Osteocyte (in vitro differentiated cells): ENCODE data around the gene GPRIN2. TPM values are rescaled to one million over a fixed set of nuclear protein-coding genes. Genes with fewer than 3 reads are reported as not detected.
A peak's percentile ranks its signal among the peaks of the same experiment; 100 is the strongest.

Source experiments
- DNase-seq: peaks from one replicate; pipeline ENCODE4 v3.0.0; 2021; ENCODE audit warnings: mixed read lengths; ENCODE audit not compliant: unreplicated experiment; ENCODE audit errors: extremely low spot score
- H3K27ac Mint-ChIP-seq: one replicate; pipeline ENCODE4 v1.8.0; 2021; ENCODE audit warnings: mild to moderate bottlenecking, mixed read lengths; ENCODE audit not compliant: unreplicated experiment
- H3K27me3 Mint-ChIP-seq: one replicate; pipeline ENCODE4 v1.8.0; 2021; ENCODE audit warnings: mixed read lengths; ENCODE audit not compliant: unreplicated experiment
- H3K36me3 Mint-ChIP-seq: one replicate; pipeline ENCODE4 v1.8.0; 2021; ENCODE audit warnings: mixed read lengths; ENCODE audit not compliant: unreplicated experiment
- H3K4me1 Mint-ChIP-seq: one replicate; pipeline ENCODE4 v1.8.0; 2021; ENCODE audit warnings: mixed read lengths; ENCODE audit not compliant: unreplicated experiment
- H3K4me3 Mint-ChIP-seq: one replicate; pipeline ENCODE4 v1.8.0; 2021; ENCODE audit warnings: mild to moderate bottlenecking, moderate library complexity, mixed read lengths; ENCODE audit not compliant: unreplicated experiment
- H3K9me3 Mint-ChIP-seq: one replicate; pipeline ENCODE4 v1.8.0; 2021; ENCODE audit warnings: mixed read lengths; ENCODE audit not compliant: unreplicated experiment
- CTCF ChIP-seq: fragments of 200-600 bp; sonication (generic); IDR thresholded peaks from 2 replicates; pipeline ENCODE4 v1.5.0; 2021; ENCODE audit warnings: antibody characterized with exemption, mild to moderate bottlenecking, moderate library complexity
- total RNA-seq: library from RNA; stranded (reverse); gene quantifications from 2 replicates; pipeline ENCODE4 v1.2.1, GENCODE V29; 2021

Gene GPRIN2
- total RNA-seq, 1 donor from 2014 or later = 2.5 TPM

GRCh38 chr10:46523119-46523961 is 33.1 kb downstream of the GPRIN2 start:
- Mint-ChIP-seq H3K36me3 (no peaks in the 10 kb centered on the region), H3K27me3 (no peaks in the 10 kb centered on the region), H3K4me3 (no peak overlapping the region), H3K4me1 (no peaks in the 10 kb centered on the region), H3K27ac (no peak overlapping the region), H3K9me3 (no peaks in the 10 kb centered on the region)
- DNase-seq = no peak
- no peak for TF ChIP-seq CTCF

DNA sequence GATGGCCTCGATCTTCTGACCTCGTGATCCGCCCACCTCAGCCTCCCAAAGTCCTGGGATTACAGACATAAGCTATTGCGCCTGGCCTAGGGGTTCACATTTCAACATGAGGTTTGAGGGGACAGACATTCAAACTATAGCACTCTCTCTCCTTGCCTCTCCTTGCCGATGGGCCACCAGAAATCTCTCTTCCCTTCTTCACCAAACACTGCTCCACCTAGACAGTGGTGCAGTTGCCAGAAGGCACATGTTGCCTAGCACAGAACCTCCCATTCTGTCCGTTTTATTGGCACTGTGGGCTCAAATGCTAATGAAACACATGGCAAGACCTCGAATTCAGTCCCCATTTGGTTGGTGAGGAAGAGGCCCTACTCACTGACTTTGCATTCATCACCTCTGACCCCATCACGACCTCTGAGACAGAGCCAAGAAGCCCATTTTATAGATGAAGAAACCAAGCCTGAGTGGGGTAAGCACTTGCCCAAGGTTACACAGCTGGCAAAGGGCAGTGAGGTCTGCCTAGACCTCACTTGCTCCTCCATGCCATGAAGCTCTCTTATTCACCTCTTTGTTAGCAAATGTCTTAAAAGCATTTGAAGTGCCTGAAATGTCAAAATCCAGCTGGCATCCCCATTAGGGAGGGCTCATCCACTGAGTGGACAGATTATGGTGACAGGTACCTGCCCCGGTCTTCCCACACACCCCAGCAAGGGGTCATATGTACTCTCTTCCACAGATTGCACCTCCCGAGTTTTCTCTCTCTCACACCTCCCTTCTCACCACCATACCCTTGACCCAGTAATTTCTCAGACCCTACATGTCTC is 34.0 kb downstream of the GPRIN2 start:
- TF ChIP-seq CTCF = no peak
- no peak for DNase-seq
- Mint-ChIP-seq H3K27ac (no peak overlapping the region), H3K9me3 (no peaks in the 10 kb centered on the region), H3K36me3 (no peaks in the 10 kb centered on the region), H3K4me1 (no peaks in the 10 kb centered on the region), H3K27me3 (no peaks in the 10 kb centered on the region), H3K4me3 (no peak overlapping the region)

DNA sequence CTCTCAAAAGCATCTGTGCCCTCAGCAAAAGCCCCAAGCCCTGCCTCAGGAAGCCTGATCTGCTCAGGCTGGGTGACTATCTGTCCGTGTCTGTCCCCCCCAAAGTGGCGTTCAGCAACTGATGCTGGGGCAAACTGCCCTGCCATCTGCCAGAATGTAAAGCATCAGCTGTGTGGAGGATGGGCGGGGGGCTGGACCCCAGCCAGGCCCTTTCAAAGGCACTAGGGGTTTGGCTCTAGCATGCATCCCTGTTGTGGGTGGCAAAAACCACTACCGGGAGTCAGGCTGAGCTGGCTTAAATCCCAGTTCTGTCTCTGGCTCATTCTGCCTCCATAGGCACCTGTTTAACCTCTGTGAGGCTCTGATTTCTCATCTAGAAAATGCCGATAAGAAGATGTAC is 35.5 kb downstream of the GPRIN2 start:
- Mint-ChIP-seq H3K9me3 (no peaks in the 10 kb centered on the region), H3K4me1 (peaks cover 7% of the 10 kb centered on the region), H3K27me3 (no peaks in the 10 kb centered on the region), H3K36me3 (no peaks in the 10 kb centered on the region), H3K27ac (no peak overlapping the region), H3K4me3 (no peak overlapping the region)
- no peak for DNase-seq
- no peak for TF ChIP-seq CTCF

DNA sequence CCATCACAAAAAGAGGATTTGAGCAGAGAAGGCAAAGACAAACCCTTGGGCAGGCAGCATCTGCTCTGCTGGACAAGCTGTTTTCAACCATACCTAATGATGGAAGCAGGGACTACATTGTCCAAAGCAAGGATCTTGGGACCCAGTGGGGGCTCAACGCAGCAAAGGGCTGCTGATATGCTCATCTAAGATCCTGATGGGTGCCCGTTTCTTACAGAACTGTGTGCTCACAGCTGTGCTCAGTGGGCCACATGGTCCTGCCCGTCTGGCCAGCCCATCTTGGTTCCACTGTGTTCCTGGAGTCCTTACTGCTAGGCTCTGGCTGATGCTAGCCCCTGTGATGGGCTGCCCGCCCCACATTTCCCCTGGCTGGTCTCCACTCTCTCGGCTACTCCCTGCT is 36.1 kb downstream of the GPRIN2 start:
- Mint-ChIP-seq H3K9me3 (no peaks in the 10 kb centered on the region), H3K4me3 (no peak overlapping the region), H3K27me3 (no peaks in the 10 kb centered on the region), H3K27ac (no peak overlapping the region), H3K36me3 (no peaks in the 10 kb centered on the region), H3K4me1 (peaks cover 7% of the 10 kb centered on the region)
- peak; percentile 83 for DNase-seq
- TF ChIP-seq CTCF = no peak
